Activated T-helper 2 cell treated with anti-CD3 and anti-CD28 coated beads, Interferon-gamma antibody, Interleukin-2, Interleukin-4, amounts not matched to agents 10 μg/mL and 5 μg/mL and 100 μg/mL, durations not matched to agents 14 hours and 24 hours and 36 hours (primary cell): ENCODE data around the gene KRT78. TPM values are rescaled to one million over a fixed set of nuclear protein-coding genes. Genes with fewer than 3 reads are reported as not detected.

ENCODE experiments used
- DNase-seq: peaks from one replicate; pipeline ENCODE4 v3.0.0; 2021; ENCODE audit warnings: low spot score
- H3K27ac Mint-ChIP-seq: one replicate; pipeline ENCODE4 v1.8.0; 2021; ENCODE audit warnings: mixed read lengths
- H3K27me3 Mint-ChIP-seq: one replicate; pipeline ENCODE4 v1.8.0; 2021; ENCODE audit warnings: low read depth, mixed read lengths
- H3K36me3 Mint-ChIP-seq: one replicate; pipeline ENCODE4 v1.8.0; 2021; ENCODE audit warnings: low read depth, mixed read lengths
- H3K4me1 Mint-ChIP-seq: one replicate; pipeline ENCODE4 v1.8.0; 2021; ENCODE audit warnings: low read depth, mixed read lengths
- H3K4me3 Mint-ChIP-seq: one replicate; pipeline ENCODE4 v1.8.0; 2021; ENCODE audit warnings: low read depth, mild to moderate bottlenecking, moderate library complexity, mixed read lengths
- H3K9me3 Mint-ChIP-seq: one replicate; pipeline ENCODE4 v1.8.0; 2021; ENCODE audit warnings: mixed read lengths
- intact Hi-C: fragments of 100-400 bp; cut with micrococcal nuclease; formaldehyde crosslinking; loops from one replicate; pipeline ENCODE4 v1.15.1; 2023
- total RNA-seq: library from RNA; stranded (reverse); gene quantifications from 2 replicates; pipeline ENCODE4 v1.2.3, GENCODE V29; 2022

Gene KRT78
- total RNA-seq, 1 donor from 2014 or later, result not detected

GRCh38 chr12:52805739-52806138 is 43.1 kb downstream of the KRT78 start:
- Mint-ChIP-seq H3K4me1 (no peaks in the 10 kb centered on the region), H3K9me3 (no peaks in the 10 kb centered on the region)
- DNase-seq, result no peak

GRCh38 chr12:52805000-52805399 is 43.8 kb downstream of the KRT78 start:
- H3K9me3 Mint-ChIP-seq, result no peaks in the 10 kb centered on the region
- peaks cover 6% of the 10 kb centered on the region for H3K27me3 Mint-ChIP-seq
- no peak for DNase-seq
- intact Hi-C loops, result no loop called here
- H3K36me3 Mint-ChIP-seq, result no peaks in the 10 kb centered on the region
- no peak overlapping the region for H3K27ac Mint-ChIP-seq
- no peak overlapping the region for H3K4me3 Mint-ChIP-seq
- no peaks in the 10 kb centered on the region for H3K4me1 Mint-ChIP-seq

More at GRCh38 chr12:52805739-52806138, 43.1 kb downstream of the KRT78 start:
- Mint-ChIP-seq H3K4me3 (no peak overlapping the region), H3K27ac (no peak overlapping the region), H3K27me3 (peaks cover 6% of the 10 kb centered on the region), H3K36me3 (no peaks in the 10 kb centered on the region)
- intact Hi-C loops, result no loop called here

- intact Hi-C loops, result no loop called here
- H3K4me1 Mint-ChIP-seq, result no peaks in the 10 kb centered on the region
- H3K27me3 Mint-ChIP-seq, result peaks cover 4% of the 10 kb centered on the region
- no peaks in the 10 kb centered on the region for H3K9me3 Mint-ChIP-seq
- H3K27ac Mint-ChIP-seq, result no peak overlapping the region
- no peak for DNase-seq
- no peak overlapping the region for H3K4me3 Mint-ChIP-seq
- H3K36me3 Mint-ChIP-seq, result no peaks in the 10 kb centered on the region
These were observed 46.4 kb downstream of the KRT78 start for GRCh38 chr12:52802442-52802841.

GRCh38 chr12:52801773-52802172 is 47.0 kb downstream of the KRT78 start:
- no peak overlapping the region for H3K4me3 Mint-ChIP-seq
- H3K36me3 Mint-ChIP-seq, result no peaks in the 10 kb centered on the region
- no peaks in the 10 kb centered on the region for H3K9me3 Mint-ChIP-seq
- no peaks in the 10 kb centered on the region for H3K4me1 Mint-ChIP-seq
- no peak overlapping the region for H3K27ac Mint-ChIP-seq
- DNase-seq, result no peak
- peaks cover 4% of the 10 kb centered on the region for H3K27me3 Mint-ChIP-seq
- intact Hi-C loops, result no loop called here

GRCh38 chr12:52800259-52800917 is 48.4 kb downstream of the KRT78 start:
- Mint-ChIP-seq H3K9me3 (no peaks in the 10 kb centered on the region), H3K36me3 (no peaks in the 10 kb centered on the region), H3K27me3 (no peaks in the 10 kb centered on the region), H3K4me3 (no peak overlapping the region), H3K27ac (no peak overlapping the region), H3K4me1 (no peaks in the 10 kb centered on the region)
- intact Hi-C loops, result no loop called here
- DNase-seq, result no peak

- no peak overlapping the region for H3K27ac Mint-ChIP-seq
- intact Hi-C loops, result no loop called here
- no peaks in the 10 kb centered on the region for H3K27me3 Mint-ChIP-seq
- no peak overlapping the region for H3K4me3 Mint-ChIP-seq
- peaks cover 3% of the 10 kb centered on the region for H3K4me1 Mint-ChIP-seq
- no peaks in the 10 kb centered on the region for H3K36me3 Mint-ChIP-seq
- no peaks in the 10 kb centered on the region for H3K9me3 Mint-ChIP-seq
- no peak for DNase-seq
These were observed 49.1 kb downstream of the KRT78 start for GRCh38 chr12:52799505-52800211.

GRCh38 chr12:52798671-52799504 is 49.9 kb downstream of the KRT78 start:
- Mint-ChIP-seq H3K36me3 (no peaks in the 10 kb centered on the region), H3K4me3 (no peak overlapping the region), H3K27ac (no peak overlapping the region), H3K27me3 (no peaks in the 10 kb centered on the region), H3K4me1 (peaks cover 11% of the 10 kb centered on the region), H3K9me3 (no peaks in the 10 kb centered on the region)
- intact Hi-C loops, result no loop called here
- no peak for DNase-seq

GRCh38 chr12:52798003-52798670 is 50.7 kb downstream of the KRT78 start:
- Mint-ChIP-seq H3K27me3 (no peaks in the 10 kb centered on the region), H3K4me3 (no peak overlapping the region), H3K4me1 (peaks cover 16% of the 10 kb centered on the region), H3K36me3 (no peaks in the 10 kb centered on the region), H3K27ac (no peak overlapping the region), H3K9me3 (no peaks in the 10 kb centered on the region)
- DNase-seq, result no peak
- intact Hi-C loops, result no loop called here

GRCh38 chr12:52797529-52797894 is 51.3 kb downstream of the KRT78 start:
- H3K4me3 Mint-ChIP-seq, result no peak overlapping the region
- intact Hi-C loops, result no loop called here
- DNase-seq, result no peak
- H3K4me1 Mint-ChIP-seq, result peaks cover 22% of the 10 kb centered on the region
- H3K27ac Mint-ChIP-seq, result no peak overlapping the region
- no peaks in the 10 kb centered on the region for H3K9me3 Mint-ChIP-seq
- H3K36me3 Mint-ChIP-seq, result no peaks in the 10 kb centered on the region
- no peaks in the 10 kb centered on the region for H3K27me3 Mint-ChIP-seq

- H3K27ac Mint-ChIP-seq, result no peak overlapping the region
- no peaks in the 10 kb centered on the region for H3K36me3 Mint-ChIP-seq
- DNase-seq, result no peak
- H3K9me3 Mint-ChIP-seq, result no peaks in the 10 kb centered on the region
- intact Hi-C loops, result no loop called here
- H3K27me3 Mint-ChIP-seq, result no peaks in the 10 kb centered on the region
- no peak overlapping the region for H3K4me3 Mint-ChIP-seq
- peaks cover 24% of the 10 kb centered on the region for H3K4me1 Mint-ChIP-seq
These were observed 51.8 kb downstream of the KRT78 start for GRCh38 chr12:52796839-52797528.

GRCh38 chr12:52796429-52796794 is 52.4 kb downstream of the KRT78 start:
- no peaks in the 10 kb centered on the region for H3K36me3 Mint-ChIP-seq
- peaks cover 2% of the 10 kb centered on the region for H3K27me3 Mint-ChIP-seq
- no peak for DNase-seq
- intact Hi-C loops, result no loop called here
- H3K4me3 Mint-ChIP-seq, result no peak overlapping the region
- H3K4me1 Mint-ChIP-seq, result peaks cover 28% of the 10 kb centered on the region
- H3K27ac Mint-ChIP-seq, result no peak overlapping the region
- H3K9me3 Mint-ChIP-seq, result no peaks in the 10 kb centered on the region

- Mint-ChIP-seq H3K27me3 (peaks cover 3% of the 10 kb centered on the region), H3K9me3 (no peaks in the 10 kb centered on the region), H3K27ac (no peak within 1 kb of the TSS), H3K4me1 (peaks cover 28% of the 10 kb centered on the region), H3K36me3 (no peaks in the 10 kb centered on the region), H3K4me3 (no peak within 1 kb of the TSS)
- DNase-seq, result no peak
- intact Hi-C loops, result no loop called here
These were observed 52.9 kb downstream of the KRT78 start, which contains the start of gene KRT3 for GRCh38 chr12:52795694-52796428. Gene KRT3, minus strand, starts transcription at chr12:52796117. Its CDS starts 75 bp downstream, at chr12:52796042.
